Transverse colon (tissue), 4 donors: ENCODE data around the gene FOXL1. TPM values are rescaled to one million over a fixed set of nuclear protein-coding genes. Genes with fewer than 3 reads are reported as not detected.

Source experiments
- DNase-seq: peaks from one replicate; pipeline ENCODE4 v3.0.0-alpha.2; 2019
- H3K27ac ChIP-seq, 4 donors: fragments of 200-600 bp; sonication (generic); 2 replicates each; pipeline ENCODE4 v1.5.1; 2016 to 2018; ENCODE audit warnings: inconsistent platforms in 4 of 4
- H3K27me3 ChIP-seq: fragments of 200-600 bp; sonication (generic); 2 replicates; pipeline ENCODE4 v1.5.1; 2017; ENCODE audit warnings: inconsistent platforms
- H3K36me3 ChIP-seq, 4 donors: fragments of 200-600 bp; sonication (generic); 2 replicates each; pipeline ENCODE4 v1.5.1; 2017 to 2019; ENCODE audit warnings: inconsistent platforms in 4 of 4
- H3K4me1 ChIP-seq, 4 donors: fragments of 200-600 bp; sonication (generic); 2 replicates each; pipeline ENCODE4 v1.5.1; 2017 to 2020; ENCODE audit warnings: inconsistent platforms in 4 of 4
- H3K4me3 ChIP-seq, 4 donors: fragments of 200-600 bp; sonication (generic); 1 replicate in 1 of 4; 2 replicates in 3 of 4; pipeline versions ENCODE4 v1.5.1 to v1.6.1; 2017 to 2019; ENCODE audit warnings: inconsistent platforms in 4 of 4
- H3K9me3 ChIP-seq, 2 donors: fragments of 200-600 bp; sonication (generic); 2 replicates each; pipeline ENCODE4 v1.5.1; 2017 to 2019; ENCODE audit warnings: inconsistent platforms in 2 of 2
- EP300 ChIP-seq: sonication (generic); formaldehyde crosslinking; IDR thresholded peaks from one replicate; pipeline ENCODE4 v1.6.1; 2017; ENCODE audit warnings: antibody characterized with exemption, low read depth
- POLR2A ChIP-seq: fragments of 450-650 bp; IDR thresholded peaks from one replicate; pipeline ENCODE4 v1.6.1; 2016; ENCODE audit warnings: antibody characterized with exemption, mild to moderate bottlenecking, moderate library complexity
- POLR2AphosphoS5 ChIP-seq, 3 donors: sonication (generic); formaldehyde crosslinking; IDR thresholded peaks; one replicate each; pipeline ENCODE4 v1.6.1; 2016; ENCODE audit warnings: antibody characterized with exemption in 3 of 3
- WGBS, 2 donors: methylation state at CpG; one replicate each; pipeline ENCODE4 v1.1.5; 2018; ENCODE audit warnings: low coverage in 1 of 2; 5-methylcytosine and 5-hydroxymethylcytosine counted together
- in situ Hi-C, 4 donors: fragments of 200-750 bp; cut with MboI; loops; one replicate each; pipeline versions ENCODE4 v1.15.0 to v1.15.1; 2017; ENCODE audit warnings: low sequenced_read_pairs in 3 of 4, low pct_ligation_motif_present in 1 of 4, low pct_unique_long_range_greater_than_20kb in 1 of 4
- intact Hi-C: fragments of 100-400 bp; cut with DNase I; formaldehyde crosslinking; loops from one replicate; pipeline ENCODE4 v1.15.1; 2023; ENCODE audit warnings: low total_unique reads
- total RNA-seq, 4 donors: library from RNA; depleted of rRNA; stranded (reverse); fragments of >200 nt; gene quantifications; one replicate each; pipeline ENCODE4 v1.1.0, GENCODE V29; 2016
- TF ChIP-seq, protein P1 (sequence below), 5 experiments: fragments of 200-600 bp in 3 of 5; fragments of 450-650 bp in 2 of 5; sonication (generic) in 3 of 5; IDR thresholded peaks; 1 replicate in 2 of 5; 2 replicates in 3 of 5; pipeline ENCODE4 v1.5.1; 2016 to 2017; ENCODE audit warnings: antibody characterized with exemption in 5 of 5, inconsistent platforms in 3 of 5, mild to moderate bottlenecking in 2 of 5, moderate library complexity in 1 of 5

Gene FOXL1
- total RNA-seq, 4 donors from 2014 or later: 0.75 to 2.1 (median 1.3) TPM

DNA sequence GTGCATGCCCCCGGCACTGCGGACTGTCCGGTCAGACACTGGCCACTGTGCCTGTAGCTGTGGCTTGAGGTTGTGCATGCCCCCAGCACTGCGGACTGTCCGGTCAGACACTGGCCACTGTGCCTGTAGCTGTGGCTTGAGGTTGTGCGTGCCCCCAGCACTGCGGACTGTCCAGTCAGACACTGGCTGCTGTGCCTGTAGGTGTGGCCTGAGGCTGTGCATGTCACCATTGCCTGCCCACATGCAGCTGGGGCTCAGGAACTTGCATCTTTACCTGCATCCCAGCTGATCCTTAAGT, 28.5 kb upstream of the FOXL1 start:
- no peak for DNase-seq

DNA sequence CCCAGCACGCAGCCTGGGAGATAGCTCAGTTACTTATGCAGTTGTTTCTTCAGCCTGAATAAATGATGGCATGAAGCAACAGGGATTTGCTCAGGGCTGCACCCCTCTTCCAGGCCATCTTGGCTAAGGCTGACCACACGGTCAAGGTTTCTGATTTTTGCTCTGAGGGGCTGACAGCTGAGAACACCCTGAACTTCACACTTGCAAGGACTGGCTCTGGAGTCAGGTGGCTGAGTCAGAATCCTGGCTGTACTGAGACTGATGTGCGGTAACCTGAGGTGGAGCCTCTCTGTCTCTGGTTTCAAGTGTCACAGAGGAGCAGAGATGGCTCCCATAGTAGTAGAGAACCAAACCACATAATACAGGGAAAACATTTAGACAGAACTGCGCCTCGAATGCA, 28.1 kb upstream of the FOXL1 start:
- 99% methylated on average over 5 of the region's 5 CpGs; no CpG with 5 or more reads in 1 of the 2 donors for WGBS, 2 donors
- intact Hi-C loops: no loop called here
- H3K27me3 ChIP-seq: no peaks in the 10 kb centered on the region
- peaks cover 0 to 10% (median 7%) of the 10 kb centered on the region in 4 donors for H3K4me1 ChIP-seq
- no peak for DNase-seq
- H3K4me3 ChIP-seq: no peak overlapping the region
- no peak overlapping the region for H3K27ac ChIP-seq
- H3K36me3 ChIP-seq: peaks cover 0 to 9% (median 4%) of the 10 kb centered on the region in 4 donors
- in situ Hi-C loops: loop anchor here in 1 of 4 donors (10.0 to 25.0 kb wide), 2 partner anchors 525 to 737 kb away; no protein-coding TSS in a partner anchor
- no peaks in the 10 kb centered on the region for H3K9me3 ChIP-seq
- TF ChIP-seq EP300 (no peak), POLR2AphosphoS5 (IDR thresholded peaks at IDR 0.05) (no peak), POLR2A (no peak)
- TF ChIP-seq, protein P1, sequence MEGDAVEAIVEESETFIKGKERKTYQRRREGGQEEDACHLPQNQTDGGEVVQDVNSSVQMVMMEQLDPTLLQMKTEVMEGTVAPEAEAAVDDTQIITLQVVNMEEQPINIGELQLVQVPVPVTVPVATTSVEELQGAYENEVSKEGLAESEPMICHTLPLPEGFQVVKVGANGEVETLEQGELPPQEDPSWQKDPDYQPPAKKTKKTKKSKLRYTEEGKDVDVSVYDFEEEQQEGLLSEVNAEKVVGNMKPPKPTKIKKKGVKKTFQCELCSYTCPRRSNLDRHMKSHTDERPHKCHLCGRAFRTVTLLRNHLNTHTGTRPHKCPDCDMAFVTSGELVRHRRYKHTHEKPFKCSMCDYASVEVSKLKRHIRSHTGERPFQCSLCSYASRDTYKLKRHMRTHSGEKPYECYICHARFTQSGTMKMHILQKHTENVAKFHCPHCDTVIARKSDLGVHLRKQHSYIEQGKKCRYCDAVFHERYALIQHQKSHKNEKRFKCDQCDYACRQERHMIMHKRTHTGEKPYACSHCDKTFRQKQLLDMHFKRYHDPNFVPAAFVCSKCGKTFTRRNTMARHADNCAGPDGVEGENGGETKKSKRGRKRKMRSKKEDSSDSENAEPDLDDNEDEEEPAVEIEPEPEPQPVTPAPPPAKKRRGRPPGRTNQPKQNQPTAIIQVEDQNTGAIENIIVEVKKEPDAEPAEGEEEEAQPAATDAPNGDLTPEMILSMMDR (IDR thresholded peaks at IDR 0.05): no peak

More for the DNA sequence above, 28.5 kb upstream of the FOXL1 start:
- H3K4me3 ChIP-seq: no peak overlapping the region
- H3K9me3 ChIP-seq: no peaks in the 10 kb centered on the region
- no peaks in the 10 kb centered on the region for H3K27me3 ChIP-seq
- 100% methylated on average over 3 of the region's 7 CpGs; no CpG with 5 or more reads in 1 of the 2 donors for WGBS, 2 donors
- H3K36me3 ChIP-seq: peaks cover 0 to 9% (median 4%) of the 10 kb centered on the region in 4 donors
- no peak overlapping the region for H3K27ac ChIP-seq
- TF ChIP-seq, protein P1 (IDR thresholded peaks at IDR 0.05): no peak
- no peak for TF ChIP-seq POLR2AphosphoS5 (IDR thresholded peaks at IDR 0.05)
- TF ChIP-seq POLR2A: no peak
- no peak for TF ChIP-seq EP300
- intact Hi-C loops: no loop called here
- peaks cover 0 to 8% (median 7%) of the 10 kb centered on the region in 4 donors for H3K4me1 ChIP-seq
- in situ Hi-C loops: loop anchor here in 1 of 4 donors (10.0 to 25.0 kb wide), 2 partner anchors 525 to 737 kb away; no protein-coding TSS in a partner anchor

DNA sequence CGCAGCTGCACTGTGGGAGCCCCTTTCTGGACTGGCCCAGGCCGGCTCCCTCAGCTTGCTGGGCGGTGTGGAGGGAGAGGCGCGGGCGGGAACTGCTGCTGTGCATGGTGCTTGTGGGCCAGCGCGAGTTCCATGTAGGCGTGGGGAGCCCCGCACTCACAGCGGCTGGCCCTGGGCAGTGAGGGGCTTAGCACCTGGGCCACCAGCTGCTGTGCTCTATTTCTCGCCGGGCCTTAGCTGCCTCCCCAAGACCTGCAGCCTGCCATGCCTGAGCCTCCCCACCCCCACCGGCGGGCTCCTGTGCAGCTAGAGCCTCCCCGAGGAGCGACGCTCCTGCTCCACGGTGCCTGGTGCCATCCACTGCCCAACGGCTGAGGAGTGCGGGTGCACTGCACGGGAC, 25.0 kb upstream of the FOXL1 start:
- peaks cover 0 to 9% (median under 1%) of the 10 kb centered on the region in 4 donors for H3K36me3 ChIP-seq
- in situ Hi-C loops (loop anchor here in 1 of 4 donors (10.0 to 25.0 kb wide), 2 partner anchors 521 to 734 kb away; no protein-coding TSS in a partner anchor), intact Hi-C loops (no loop called here)
- H3K27ac ChIP-seq: no peak overlapping the region
- peaks cover 8% of the 10 kb centered on the region for H3K27me3 ChIP-seq
- DNase-seq: no peak
- peaks cover 4 to 16% (median 12%) of the 10 kb centered on the region in 4 donors for H3K4me1 ChIP-seq
- 97% methylated on average over 16 of the region's 22 CpGs; no CpG with 5 or more reads in 1 of the 2 donors for WGBS, 2 donors
- no peaks in the 10 kb centered on the region for H3K9me3 ChIP-seq
- TF ChIP-seq, protein P1 (IDR thresholded peaks at IDR 0.05): no peak
- TF ChIP-seq POLR2A (no peak), POLR2AphosphoS5 (IDR thresholded peaks at IDR 0.05) (no peak), EP300 (no peak)
- H3K4me3 ChIP-seq: no peak overlapping the region

DNA sequence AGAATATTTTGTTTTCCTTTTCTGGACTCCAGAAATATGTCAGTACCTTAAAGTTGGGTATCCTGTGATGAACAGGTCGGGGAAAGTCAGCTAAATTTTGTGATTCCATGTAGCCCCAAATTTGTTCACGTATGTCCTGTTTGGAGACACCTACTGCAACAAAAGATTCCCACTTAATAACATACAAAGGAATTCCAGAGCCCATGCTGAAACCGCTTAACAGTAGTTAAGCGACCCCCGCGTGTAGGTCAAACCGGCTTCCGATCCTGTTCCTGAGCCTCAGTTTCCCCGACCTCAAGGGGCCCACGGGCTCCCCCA, 23.8 kb upstream of the FOXL1 start:
- Histone ChIP-seq H3K27ac (peak overlapping the region; percentile 86 to 95 (median 88)), H3K4me3 (peak overlapping the region; percentile 76 to 96 (median 84)), H3K27me3 (peaks cover 8% of the 10 kb centered on the region), H3K4me1 (peaks cover 4 to 16% (median 12%) of the 10 kb centered on the region in 4 donors), H3K9me3 (no peaks in the 10 kb centered on the region), H3K36me3 (peaks cover 0 to 5% (median 0%) of the 10 kb centered on the region in 4 donors)
- WGBS, 2 donors: 5% methylated on average over 10 of the region's 10 CpGs; no CpG with 5 or more reads in 1 of the 2 donors
- in situ Hi-C loops (loop anchor here in 1 of 4 donors (10.0 to 25.0 kb wide), 2 partner anchors 520 to 733 kb away; no protein-coding TSS in a partner anchor), intact Hi-C loops (no loop called here)
- no peak for DNase-seq
- TF ChIP-seq, protein P1 (IDR thresholded peaks at IDR 0.05): no peak
- TF ChIP-seq POLR2AphosphoS5 (IDR thresholded peaks at IDR 0.05) (no peak), POLR2A (no peak), EP300 (no peak)
